GM18909 (cell line): ENCODE measurements around the gene MS4A6A.
A peak's percentile ranks its signal among the peaks of the same experiment; 100 is the strongest.
"Not testable (repeated sequence)": the region's sequence is repeated elsewhere in the genome, so short reads cannot be mapped to it uniquely, and the experiment has no call there.

Experiments
- ATAC-seq: cut with Tn5 transposase; IDR thresholded peaks from one replicate; pipeline ENCODE4 v1.9.1; 2021; ENCODE audit warnings: mild to moderate bottlenecking; ENCODE audit not compliant: unreplicated experiment, poor library complexity

The MS4A6A gene

GRCh38 chr11:60184824-60185511, 2.1 kb upstream of the MS4A6A start:
- peak; percentile 74 for ATAC-seq

- ATAC-seq: no peak
These were observed 815 bp upstream of the MS4A6A start for GRCh38 chr11:60183591-60184205.

GRCh38 chr11:60175860-60176275, 7.0 kb downstream of the MS4A6A start:
- peak; percentile 85 for ATAC-seq

GRCh38 chr11:60172011-60172410, 10.9 kb downstream of the MS4A6A start:
- no peak for ATAC-seq

GRCh38 chr11:60170566-60170965, 12.3 kb downstream of the MS4A6A start:
- no peak for ATAC-seq

- ATAC-seq: no peak
These were observed 13.5 kb downstream of the MS4A6A start for GRCh38 chr11:60169264-60169915.

- no peak for ATAC-seq
These were observed 14.6 kb downstream of the MS4A6A start for GRCh38 chr11:60168306-60168705.

GRCh38 chr11:60165951-60166350, 16.9 kb downstream of the MS4A6A start:
- no peak for ATAC-seq

GRCh38 chr11:60165538-60165937, 17.3 kb downstream of the MS4A6A start:
- no peak for ATAC-seq

GRCh38 chr11:60164550-60165075, 18.3 kb downstream of the MS4A6A start:
- ATAC-seq: no peak

- ATAC-seq: no peak
These were observed 21.1 kb downstream of the MS4A6A start for GRCh38 chr11:60161766-60162165.

- no peak for ATAC-seq
These were observed 21.8 kb downstream of the MS4A6A start for GRCh38 chr11:60161107-60161506.

GRCh38 chr11:60159868-60160267, 23.0 kb downstream of the MS4A6A start:
- no peak for ATAC-seq

GRCh38 chr11:60159284-60159683, 23.6 kb downstream of the MS4A6A start:
- no peak for ATAC-seq

GRCh38 chr11:60158636-60159035, 24.2 kb downstream of the MS4A6A start:
- ATAC-seq: no peak

- no peak for ATAC-seq
These were observed 27.0 kb downstream of the MS4A6A start for GRCh38 chr11:60155931-60156330.

GRCh38 chr11:60152727-60153126, 30.2 kb downstream of the MS4A6A start:
- not testable (repeated sequence) for ATAC-seq

- no peak for ATAC-seq
These were observed 32.6 kb downstream of the MS4A6A start for GRCh38 chr11:60150279-60150678.

- no peak for ATAC-seq
These were observed 37.2 kb downstream of the MS4A6A start for GRCh38 chr11:60145677-60146076.

- no peak for ATAC-seq
These were observed 39.1 kb downstream of the MS4A6A start for GRCh38 chr11:60143768-60144167.

- no peak for ATAC-seq
These were observed 49.0 kb downstream of the MS4A6A start for GRCh38 chr11:60133917-60134316.
